Frontal cortex (tissue), 4 donors: ENCODE measurements around the gene HOXA5. TPM values are rescaled to one million over a fixed set of nuclear protein-coding genes. Genes with fewer than 3 reads are reported as not detected.

Source experiments
- DNase-seq, 2 donors: peaks; one replicate each; pipeline ENCODE4 v3.0.0; 2012; ENCODE audit warnings: low spot score in 2 of 2
- FAIRE-seq: peaks from 2 replicates; lab custom pipeline; 2012; peaks lifted over from hg19 to GRCh38; lab: Jason Lieb, UNC
- total RNA-seq: library from RNA; depleted of rRNA; stranded (reverse); fragments of >200 nt; gene quantifications from one replicate; pipeline ENCODE4 v1.2.3, GENCODE V29; 2014
- donor health status: control.
- donor health status: control.
- donor health status: control.

HOXA5 gene
- total RNA-seq, 1 donor from 2014 or later = not detected

DNA sequence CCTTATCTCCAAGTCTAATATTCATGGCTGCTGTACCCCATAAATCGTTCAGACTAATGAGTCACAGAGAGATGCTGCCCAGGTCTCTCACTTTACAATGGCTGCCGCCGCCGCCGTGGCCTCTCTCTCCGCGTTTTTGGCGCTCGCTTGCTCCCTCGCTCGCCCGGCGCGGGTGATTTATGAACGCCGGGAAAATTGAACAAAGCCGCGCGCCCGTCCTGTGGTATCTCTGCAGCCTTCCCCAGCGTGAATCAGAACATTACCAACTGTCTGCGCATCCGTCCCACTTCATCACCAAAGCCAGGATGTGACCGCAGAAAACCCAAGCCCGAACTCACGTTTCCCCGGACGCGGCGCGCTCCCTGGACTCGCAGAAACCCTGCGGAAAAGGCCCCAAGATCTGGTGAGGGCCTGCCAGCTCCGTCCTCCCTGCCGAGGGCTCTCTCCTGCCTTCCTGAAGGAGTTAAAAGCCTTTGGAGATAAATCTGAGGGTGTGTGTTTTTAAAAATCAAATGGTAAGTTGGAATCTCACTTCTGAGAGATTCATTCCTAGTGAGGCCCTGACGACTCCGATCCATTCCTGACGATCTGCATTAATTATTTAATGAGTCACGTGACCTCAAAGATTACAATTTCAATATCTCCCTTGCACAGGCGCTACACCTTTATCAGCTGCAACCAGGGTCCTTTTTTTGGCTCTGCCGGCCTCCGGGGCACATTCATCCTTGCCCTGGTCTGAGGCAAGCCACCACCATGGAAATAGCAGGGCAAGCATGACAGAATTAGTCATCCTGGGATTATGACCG, 19.2 kb downstream of the HOXA5 start:
- FAIRE-seq (no peak), DNase-seq (no peak)

DNA sequence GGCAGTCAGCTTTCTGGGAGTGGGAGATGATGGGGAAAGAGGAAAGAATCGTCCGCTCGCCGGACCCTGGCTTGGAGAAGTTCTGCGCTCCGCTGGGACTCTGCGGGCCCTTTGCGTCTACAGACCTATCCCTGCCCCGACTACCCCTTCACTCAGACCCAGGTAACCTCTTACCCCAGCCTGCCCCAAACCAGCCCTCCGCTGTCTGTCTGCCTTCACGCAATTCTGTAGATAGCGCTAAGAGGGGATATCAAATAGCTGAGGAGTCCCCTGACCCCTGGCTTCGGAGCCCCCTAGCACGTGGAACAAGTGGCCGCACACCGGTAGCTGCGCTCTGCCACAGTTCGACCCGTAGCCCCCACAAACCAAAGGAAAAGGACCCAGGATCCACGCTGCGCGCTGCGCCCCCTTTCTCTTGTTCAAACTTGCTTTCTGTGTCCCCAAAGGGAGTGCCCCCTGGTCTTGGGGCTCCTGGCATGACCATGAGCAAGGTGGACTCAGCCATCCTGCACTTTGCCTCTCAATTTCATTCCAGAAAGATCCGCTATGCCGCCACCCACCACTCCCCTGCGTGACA, 19.9 kb downstream of the HOXA5 start:
- DNase-seq = no peak
- no peak for FAIRE-seq

DNA sequence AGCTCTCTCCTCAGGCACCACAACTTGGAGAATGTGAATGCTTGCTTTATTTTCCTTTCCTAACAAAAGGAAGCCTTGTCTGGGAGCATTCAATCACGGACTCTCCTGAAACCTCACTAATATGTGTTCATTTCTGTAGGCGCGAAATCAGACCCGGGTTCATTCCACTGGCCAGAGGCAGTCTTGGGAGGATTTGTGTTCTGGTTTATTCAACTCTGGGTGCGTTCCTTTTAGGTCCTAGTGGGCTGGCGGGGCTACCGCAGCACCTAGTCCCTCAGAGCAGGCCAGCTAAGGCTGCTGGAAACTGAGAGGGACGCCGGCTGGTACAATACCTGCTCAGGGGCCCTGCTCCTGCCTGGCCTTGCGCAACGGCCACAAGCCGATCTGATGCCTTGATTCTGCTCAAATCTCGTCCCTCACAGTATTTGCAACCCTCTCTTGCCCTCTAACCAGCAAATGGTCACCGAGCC, 20.4 kb downstream of the HOXA5 start:
- DNase-seq (no peak), FAIRE-seq (no peak)

DNA sequence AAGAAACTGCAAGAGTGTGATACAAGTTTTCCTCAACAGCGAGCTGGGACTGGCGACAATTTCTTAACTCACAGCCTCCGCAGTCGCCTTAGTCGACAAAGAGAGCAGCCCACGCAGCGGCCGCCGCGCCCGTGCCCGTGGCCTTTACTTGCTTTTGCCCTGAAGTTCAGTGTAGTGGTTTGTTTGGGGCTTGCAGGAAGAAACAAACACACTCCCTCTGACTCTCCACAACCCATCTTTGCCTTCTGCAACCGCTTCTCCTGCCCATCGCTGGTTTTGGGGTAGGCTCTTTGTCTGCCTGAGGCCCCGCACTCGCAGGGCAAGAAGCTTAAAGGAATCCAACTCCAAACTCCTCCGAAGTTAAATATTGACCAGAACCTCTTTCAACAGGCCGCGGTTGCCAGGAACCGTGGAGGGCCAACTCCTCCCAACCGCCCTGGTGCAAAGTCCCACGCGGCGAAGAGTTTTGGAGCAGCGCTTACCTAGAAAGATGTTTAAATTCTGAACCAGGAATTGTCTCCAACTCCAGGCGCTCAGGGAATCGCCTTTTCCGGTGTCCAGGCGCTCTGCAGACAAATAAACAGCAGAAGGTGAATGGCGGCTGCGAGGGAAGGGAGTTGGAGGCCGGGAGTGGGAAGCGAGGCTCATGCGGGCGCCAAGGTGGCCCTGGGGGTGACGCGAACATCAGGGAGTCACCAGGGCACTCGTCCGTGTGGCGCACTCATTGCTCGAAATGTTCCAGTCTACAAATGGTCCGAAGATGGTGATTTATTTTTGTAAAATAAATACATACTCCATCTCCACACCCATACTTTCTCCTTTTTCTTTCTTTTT, 21.2 kb downstream of the HOXA5 start:
- no peak for DNase-seq
- no peak for FAIRE-seq

DNA sequence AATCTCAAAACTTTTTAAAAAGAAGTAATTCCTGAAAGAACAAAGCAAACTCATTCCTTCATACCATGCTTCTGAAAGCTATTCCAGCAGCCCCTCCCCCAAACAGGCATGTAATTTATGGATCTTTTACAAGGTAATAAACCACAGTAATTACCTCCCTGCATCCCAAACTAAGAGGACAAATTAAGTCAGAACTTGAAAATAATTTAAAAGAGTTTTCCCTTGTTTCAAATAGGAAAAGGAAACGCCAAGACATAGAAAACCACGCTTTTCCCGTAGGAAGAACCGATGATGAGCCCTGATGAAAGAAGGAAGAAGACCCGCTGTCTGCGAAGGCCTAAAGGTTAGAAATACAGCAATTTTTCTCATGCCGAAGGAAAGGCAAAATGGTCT, 21.8 kb downstream of the HOXA5 start:
- FAIRE-seq (no peak), DNase-seq (no peak)

DNA sequence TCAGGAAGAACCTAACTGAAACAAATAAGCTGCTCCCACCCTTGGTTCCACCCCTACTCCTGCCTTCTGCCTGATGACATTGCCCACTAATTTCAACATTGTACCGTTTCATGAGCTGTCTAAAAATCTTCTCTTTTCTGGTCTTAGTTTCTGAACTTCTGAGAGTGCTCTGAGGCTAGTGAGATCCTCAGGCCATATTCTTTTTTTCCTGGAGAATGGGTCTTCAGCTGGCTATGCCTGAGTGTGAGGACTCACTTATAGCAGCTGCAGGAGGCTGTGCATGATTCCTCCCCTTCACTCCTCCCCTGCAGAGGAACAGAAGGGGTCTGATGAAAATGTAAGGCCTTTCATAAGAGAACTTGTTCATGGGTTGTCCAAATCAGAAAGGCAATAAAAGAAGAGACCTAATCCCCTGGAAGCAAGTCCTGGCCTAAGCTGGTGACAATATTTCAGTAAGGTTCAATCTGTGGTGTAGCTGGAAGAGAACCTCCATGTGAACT, 24.0 kb downstream of the HOXA5 start:
- FAIRE-seq (no peak), DNase-seq (no peak)

DNA sequence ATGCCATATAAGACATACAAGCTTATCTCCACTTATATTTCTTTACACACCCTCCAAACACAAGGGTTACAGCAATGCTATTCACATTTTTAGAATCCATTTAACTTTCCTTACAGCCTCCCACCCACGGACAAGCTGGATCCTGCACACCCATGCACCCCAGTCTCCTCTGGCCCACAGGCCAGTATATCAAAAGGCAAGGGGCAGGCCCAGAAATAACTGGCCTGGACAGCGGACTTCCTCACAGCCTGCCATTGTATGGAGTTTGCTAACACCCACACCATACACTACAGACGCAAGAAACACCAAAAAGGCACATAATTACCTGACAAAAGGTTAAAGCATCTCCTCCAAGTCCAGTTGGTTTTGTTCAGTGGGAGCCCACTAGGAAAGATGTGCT, 24.9 kb downstream of the HOXA5 start:
- no peak for DNase-seq
- FAIRE-seq = no peak

DNA sequence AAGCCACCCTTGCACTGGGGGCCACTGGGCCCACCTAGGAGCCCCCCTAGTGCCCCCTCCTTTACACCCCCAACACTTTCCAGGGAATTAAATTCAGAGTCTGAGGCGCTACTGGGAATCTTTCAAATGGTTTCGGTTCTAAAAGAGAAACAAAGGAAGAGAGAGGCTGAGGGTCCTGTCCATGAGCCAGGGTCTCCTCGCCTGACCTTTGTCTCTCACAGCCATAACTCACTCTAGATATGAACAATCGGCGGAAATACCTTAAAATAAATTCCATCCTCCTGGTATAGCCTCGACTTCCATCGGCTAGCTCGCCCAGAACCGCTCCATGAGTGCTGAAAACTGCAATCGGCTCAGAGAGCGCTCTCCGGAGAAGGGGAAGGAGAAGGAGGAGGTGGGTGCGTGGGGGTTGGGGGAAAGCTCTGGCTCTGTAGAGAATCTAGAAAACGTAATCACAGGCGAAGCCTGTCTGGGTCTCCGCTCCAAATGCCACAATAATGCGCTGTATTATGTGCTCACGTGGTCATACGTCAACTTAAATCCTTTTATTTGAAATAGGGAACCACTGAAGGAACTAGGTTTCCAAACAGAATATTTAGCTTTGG, 25.5 kb downstream of the HOXA5 start:
- no peak for DNase-seq
- FAIRE-seq = no peak

DNA sequence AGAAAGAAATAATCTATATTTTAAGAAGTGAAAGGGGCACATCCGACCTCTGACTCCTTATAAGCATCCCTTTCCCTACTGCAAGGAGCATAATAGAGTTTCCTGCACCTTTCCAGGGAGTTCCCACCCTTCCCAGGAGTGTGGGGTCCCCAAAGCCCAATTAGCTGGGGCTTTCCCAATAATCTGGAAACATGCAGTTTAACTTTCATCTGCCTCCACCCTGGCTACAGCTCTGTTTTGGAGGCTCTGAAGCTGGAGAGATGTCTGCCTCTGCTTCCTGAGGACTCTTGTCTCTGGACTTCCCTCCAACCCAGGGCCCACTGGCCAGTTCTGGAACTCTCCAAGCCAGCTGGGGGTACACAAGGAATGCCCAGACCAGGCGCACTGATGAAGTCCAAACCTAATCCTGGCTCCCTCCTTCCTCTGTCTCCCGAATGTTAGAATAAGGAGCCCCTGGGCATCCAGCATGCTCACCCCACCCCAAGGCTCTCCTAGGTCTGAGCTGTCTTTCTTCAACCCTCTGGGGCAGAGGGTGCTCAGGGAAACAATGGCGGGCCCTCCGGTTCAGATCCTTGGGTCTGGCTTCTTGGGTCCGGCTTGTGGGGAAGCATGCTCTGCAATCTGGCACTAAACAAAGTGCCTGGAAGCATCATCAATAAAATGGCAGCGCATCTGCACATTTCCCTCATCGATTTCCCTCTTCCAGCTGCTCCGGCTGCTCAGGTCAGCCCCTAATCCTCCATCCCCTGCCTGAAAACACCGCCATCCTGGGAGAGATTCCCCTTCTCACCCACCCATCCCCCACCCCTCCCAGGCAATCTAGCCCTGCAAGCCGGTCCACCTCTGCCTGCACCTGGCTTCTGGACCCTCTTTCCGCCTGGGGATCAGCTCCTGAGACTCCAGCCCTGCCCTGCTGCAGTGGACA, 26.3 kb downstream of the HOXA5 start:
- DNase-seq (no peak), FAIRE-seq (no peak)

DNA sequence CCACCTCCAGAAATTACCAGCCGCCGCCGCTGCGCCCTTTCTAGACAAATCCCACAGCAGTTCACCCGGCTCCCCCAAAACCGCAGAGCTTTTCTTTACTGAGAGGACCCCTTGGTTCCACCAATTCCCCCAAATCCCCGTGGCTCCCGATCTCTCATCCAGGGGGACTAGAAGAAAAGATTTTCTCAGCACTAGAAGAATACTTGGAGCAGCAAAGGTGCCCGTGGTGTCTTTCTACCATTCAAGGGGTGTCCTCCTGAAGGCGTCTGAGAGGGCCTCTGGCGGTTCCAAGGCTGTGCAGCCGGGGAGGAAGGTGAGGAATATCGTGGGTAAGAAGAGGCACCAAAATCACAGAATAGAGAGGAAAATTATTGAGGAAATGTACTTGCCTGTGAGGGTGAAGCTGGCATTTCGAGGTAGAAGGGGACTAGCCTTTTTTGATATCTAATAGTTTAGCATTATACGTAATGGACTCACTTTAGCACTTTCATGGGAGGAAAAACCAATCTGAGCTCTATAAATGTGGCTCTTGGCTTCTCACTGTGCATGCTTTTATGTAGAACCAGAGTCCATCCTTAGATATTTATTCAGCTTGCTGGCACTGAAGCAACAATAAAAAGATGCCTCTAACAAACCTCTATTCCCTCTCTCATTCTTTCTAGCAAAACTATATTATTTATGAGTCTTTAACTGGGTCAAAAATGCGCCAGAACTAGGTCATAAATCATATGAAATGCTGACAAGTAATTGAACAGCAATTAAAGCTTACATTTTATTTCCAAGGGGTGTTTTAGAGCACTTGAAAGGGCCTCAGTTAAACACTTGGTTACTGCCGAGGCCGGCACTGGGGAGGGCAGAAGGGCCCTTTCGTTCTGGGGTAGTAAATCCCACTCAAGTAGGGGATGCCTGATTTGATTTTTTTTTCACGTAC, 27.2 kb downstream of the HOXA5 start:
- DNase-seq = no peak
- FAIRE-seq = no peak

DNA sequence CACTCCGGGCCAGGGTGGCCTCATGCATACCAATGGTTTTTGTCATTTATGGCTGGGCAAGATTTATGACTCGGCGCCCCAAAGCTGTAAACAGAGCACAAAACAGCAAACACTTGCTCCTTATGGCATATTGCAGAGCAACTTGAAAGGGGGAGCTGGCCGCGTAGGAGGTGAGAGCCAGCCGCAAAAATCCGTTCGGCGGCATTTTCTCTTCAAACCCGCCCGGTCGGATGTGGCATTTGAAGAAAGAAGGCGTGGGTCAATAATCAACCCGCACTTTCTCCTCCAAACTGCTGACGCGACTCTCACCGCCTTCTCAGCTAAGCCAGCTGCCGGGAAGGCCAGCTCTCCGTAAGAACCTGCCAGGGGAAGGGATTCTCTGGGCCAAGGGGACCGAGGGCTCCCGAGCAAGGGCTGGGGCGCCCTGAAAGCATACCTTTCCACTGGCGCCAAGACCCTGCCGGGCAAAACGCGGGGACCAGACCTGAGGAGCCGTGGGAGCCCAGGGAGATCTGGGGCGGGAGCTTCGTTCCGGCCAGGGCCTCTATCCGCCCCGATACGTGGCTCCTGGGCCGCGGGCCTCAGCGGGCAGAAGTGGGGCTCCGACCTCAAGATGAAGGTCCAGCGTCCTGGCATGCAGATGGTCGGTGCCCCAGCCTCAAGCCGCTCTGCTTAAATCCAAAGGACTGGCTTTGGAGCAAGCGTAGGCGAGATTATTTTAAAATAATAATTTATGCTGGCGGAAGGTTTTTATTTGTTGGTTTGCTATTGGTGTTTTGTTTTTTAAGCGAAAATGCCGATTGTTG, 28.1 kb downstream of the HOXA5 start:
- DNase-seq = no peak
- FAIRE-seq = no peak

DNA sequence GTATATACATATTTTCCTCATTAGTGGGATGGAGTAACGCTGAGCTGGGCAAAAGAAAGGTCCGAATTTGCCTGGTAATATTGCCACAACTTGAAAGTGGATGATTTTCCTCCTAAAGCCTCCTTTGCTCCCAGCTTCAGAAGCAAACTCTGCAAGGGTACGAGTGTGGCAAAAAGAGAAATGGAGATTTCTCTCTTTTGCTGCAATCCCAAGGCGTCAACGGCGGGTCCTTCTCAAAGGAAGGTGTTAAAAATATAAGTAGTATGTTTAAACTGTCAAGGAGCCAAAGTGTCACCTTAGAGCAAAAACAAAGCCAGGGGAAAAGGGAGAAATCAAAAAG, 28.6 kb downstream of the HOXA5 start:
- FAIRE-seq (no peak), DNase-seq (no peak)

DNA sequence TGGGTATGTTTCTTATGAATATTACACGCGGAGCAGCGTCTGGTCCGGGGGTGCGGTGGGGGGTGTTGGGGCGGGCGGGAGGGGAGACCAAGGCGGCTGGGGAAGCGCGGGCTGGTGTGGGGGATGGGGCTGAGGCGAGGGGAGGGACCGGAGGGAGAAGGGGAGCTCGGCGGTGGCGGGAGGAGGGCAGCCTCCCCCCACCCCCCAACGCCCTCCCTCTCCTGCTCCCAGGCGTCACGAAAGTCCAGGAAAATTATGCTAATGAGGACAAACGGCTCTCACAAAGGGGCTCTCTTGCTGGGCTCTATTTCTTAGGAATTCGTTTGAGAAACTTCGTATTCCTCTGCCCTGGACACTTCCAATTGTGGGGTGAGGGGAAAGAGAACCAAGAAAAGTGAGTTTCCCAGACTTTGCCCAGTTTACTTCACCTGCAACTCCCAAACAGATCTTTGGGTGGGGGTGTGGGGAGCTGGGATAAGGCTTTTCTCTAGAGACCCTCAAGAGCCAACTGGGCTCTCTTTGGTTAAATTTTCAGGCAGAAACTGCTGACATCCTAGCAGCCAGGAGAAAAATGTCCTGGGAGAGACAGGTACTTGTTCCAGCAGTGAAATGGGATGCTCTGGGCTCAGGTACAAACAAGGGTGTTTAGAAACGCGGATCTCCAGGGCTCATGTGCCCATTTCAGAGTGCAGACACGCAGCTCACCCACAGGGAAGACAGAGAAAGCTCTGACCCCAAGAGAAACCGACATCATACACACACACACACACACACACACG, 29.3 kb downstream of the HOXA5 start:
- DNase-seq = no peak
- FAIRE-seq = no peak

DNA sequence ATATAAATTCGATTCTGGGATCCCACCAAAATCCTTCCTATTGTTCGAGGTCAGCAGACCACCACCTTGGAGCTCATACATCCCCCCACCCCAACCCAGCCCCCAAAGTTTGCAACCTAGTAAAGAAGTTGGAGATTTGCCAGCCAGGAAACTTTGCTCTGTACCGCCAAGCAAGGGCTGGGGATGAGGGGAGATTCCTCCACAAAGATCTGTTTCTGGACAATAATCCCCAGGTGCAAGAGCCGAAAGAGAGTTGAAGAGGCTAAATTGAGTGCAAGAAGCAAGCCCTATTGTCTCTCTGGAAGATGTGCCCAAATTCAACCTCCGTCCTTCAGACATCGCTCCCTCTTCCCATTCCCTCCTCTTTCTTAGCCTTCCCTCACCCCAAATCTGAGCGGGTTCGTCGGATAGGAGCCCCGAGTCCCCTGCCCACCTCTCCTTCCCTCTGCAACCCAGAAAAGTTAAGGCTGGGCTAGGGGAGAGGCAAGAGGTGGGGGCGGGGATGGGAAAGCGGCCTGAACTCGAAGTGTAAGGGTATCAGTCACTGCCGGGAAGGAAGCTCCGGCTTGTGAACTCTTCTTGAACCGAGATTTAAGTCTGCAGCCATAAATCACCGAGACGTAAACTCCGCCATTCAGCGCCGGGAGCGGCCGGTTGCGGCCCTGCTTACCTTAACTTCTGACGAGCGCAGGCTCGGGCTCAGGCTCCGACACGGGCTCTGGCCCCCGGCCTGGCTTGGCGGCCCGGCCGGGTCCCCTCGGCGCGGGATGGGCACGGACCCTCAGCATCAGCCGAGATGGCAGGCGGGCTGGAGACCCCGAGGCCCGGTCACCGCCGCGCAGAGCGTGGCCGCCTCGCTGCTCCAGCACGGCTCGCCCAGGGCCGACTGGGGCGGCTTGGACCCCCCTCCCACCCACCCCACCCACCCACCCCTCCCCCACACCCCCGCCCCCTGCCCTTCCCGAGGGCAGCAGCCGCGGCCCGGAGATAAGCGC, 30.2 kb downstream of the HOXA5 start:
- no peak for FAIRE-seq
- DNase-seq = no peak

DNA sequence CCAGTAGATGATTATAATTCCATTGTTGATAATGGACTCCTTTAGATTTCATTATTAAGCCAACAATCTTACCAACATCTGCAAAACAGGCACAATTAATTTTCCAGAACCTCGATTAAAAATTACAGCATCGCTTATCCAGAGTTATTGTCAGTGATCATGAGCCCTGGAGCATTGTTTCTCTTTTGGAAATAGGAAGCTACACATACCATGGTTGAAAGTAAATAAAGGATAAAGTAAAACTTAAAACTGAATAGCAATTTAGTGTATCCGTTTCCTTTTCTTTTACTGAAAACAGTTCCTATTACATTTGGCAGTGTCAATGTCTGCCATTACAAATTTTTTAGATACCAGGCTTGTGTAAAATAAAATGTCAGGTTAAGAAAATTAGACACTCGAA, 31.1 kb downstream of the HOXA5 start:
- DNase-seq = no peak
- no peak for FAIRE-seq
